ENCODE measurements around the gene BRSK1.

Gene BRSK1

GRCh38 chr19:55273978-55274707 is 9.7 kb upstream of the BRSK1 start:
- DNase-seq (ENCODE audit: low read depth in 2 of 2) = no peak

- no peak for DNase-seq (ENCODE audit: low read depth in 2 of 2)
These were observed 7.7 kb upstream of the BRSK1 start for GRCh38 chr19:55275851-55276719.

GRCh38 chr19:55276720-55277430 is 6.9 kb upstream of the BRSK1 start:
- no peak for DNase-seq (ENCODE audit: low read depth in 2 of 2)

GRCh38 chr19:55277494-55277893 is 6.3 kb upstream of the BRSK1 start:
- DNase-seq (ENCODE audit: low read depth in 2 of 2) = no peak

- no peak for DNase-seq (ENCODE audit: low read depth in 2 of 2)
These were observed 5.2 kb upstream of the BRSK1 start for GRCh38 chr19:55278391-55279135.

- DNase-seq (ENCODE audit: low read depth in 2 of 2) = no peak
These were observed 4.5 kb upstream of the BRSK1 start for GRCh38 chr19:55279340-55279739.

GRCh38 chr19:55279770-55280643 is 3.8 kb upstream of the BRSK1 start, which contains the start of gene HSPBP1:
TSS of gene HSPBP1 (minus strand) at chr19:55280110. CDS start at chr19:55279608, 502 bp downstream.
- DNase-seq (ENCODE audit: low read depth in 2 of 2) = peak; percentile 84 to 88

- DNase-seq (ENCODE audit: low read depth in 2 of 2) = no peak
These were observed 735 bp downstream of the BRSK1 start for GRCh38 chr19:55284405-55285058.

- DNase-seq (ENCODE audit: low read depth in 2 of 2) = no peak
These were observed 1.6 kb downstream of the BRSK1 start for GRCh38 chr19:55285229-55285890.

GRCh38 chr19:55287361-55288079 is 3.7 kb downstream of the BRSK1 start:
- no peak for DNase-seq (ENCODE audit: low read depth in 2 of 2)

- no peak for DNase-seq (ENCODE audit: low read depth in 2 of 2)
These were observed 5.5 kb downstream of the BRSK1 start for GRCh38 chr19:55289117-55289796.

- DNase-seq (ENCODE audit: low read depth in 2 of 2) = no peak
These were observed 13.5 kb downstream of the BRSK1 start for GRCh38 chr19:55297267-55297666.

GRCh38 chr19:55299991-55300390 is 16.2 kb downstream of the BRSK1 start:
- no peak for DNase-seq (ENCODE audit: low read depth in 2 of 2)

GRCh38 chr19:55300886-55301458 is 17.2 kb downstream of the BRSK1 start:
- no peak for DNase-seq (ENCODE audit: low read depth in 2 of 2)

- DNase-seq (ENCODE audit: low read depth in 2 of 2) = peak; percentile 23 to 28
These were observed 17.9 kb downstream of the BRSK1 start for GRCh38 chr19:55301459-55302317.

GRCh38 chr19:55302318-55302703 is 18.5 kb downstream of the BRSK1 start:
- DNase-seq (ENCODE audit: low read depth in 2 of 2) = no peak

GRCh38 chr19:55303477-55303876 is 19.7 kb downstream of the BRSK1 start:
- no peak for DNase-seq (ENCODE audit: low read depth in 2 of 2)
